G401 (cell line): ENCODE data around the gene SLC44A2. TPM values are rescaled to one million over a fixed set of nuclear protein-coding genes. Genes with fewer than 3 reads are reported as not detected.

Experiments used
- DNase-seq: peaks from one replicate; pipeline ENCODE4 v3.0.0-alpha.2; 2015; ENCODE audit warnings: low spot score
- in situ Hi-C: cut with HindIII; loops from 2 replicates; pipeline ENCODE4 v1.10.0; 2016; ENCODE audit warnings: low sequenced_read_pairs, mixed read lengths
- total RNA-seq: library from RNA; depleted of rRNA; stranded (reverse); fragments of >200 nt; shearing (Covaris generic); gene quantifications from 2 replicates; pipeline ENCODE4 v1.2.3, GENCODE V29; 2014; rRNA removed

Gene SLC44A2
- total RNA-seq, 1 experiment from 2014 or later, result 12.8 TPM

DNA sequence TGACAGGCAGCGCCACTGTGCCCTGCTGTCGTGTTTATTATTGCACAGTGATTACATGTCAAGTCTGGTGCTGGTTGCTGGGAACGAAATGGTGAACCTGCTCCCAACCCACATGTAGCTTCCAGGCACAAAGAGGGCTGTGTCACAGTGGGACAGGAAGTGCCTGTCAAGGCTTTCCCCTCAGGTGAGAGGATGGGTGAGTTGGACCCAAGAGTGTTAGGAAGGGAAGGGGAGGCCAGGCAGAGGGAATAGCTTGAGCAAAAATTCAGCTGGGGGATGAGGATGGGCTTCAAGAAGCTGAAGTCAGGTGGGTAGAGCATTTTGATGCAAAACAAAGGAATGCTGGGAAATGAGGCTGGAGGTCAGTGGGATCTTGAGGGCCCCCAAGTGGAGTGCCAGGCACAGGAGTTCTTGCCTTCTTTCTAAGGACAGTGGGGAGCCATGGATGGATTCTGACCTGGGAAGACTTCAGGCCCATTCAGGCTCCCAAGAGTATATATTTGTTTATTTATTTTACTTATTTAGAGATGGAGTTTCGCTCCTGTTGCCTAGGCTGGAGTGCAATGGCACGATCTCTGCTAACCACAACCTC lies 67.4 kb downstream of the SLC44A2 start:
- no peak for DNase-seq
- in situ Hi-C loops, result no loop called here

Other genes starting within 250 kb of the SLC44A2 start
- 82.0 and 134 TPM in 2 replicates for gene TYK2, start 245.0 kb upstream of the SLC44A2 start, total RNA-seq
- gene CDC37, start 222.0 kb upstream of the SLC44A2 start, total RNA-seq, result 298 and 319 TPM in 2 replicates
- 7.6 and 10.7 TPM in 2 replicates for gene PDE4A, start 205.0 kb upstream of the SLC44A2 start, total RNA-seq
- 141 and 143 TPM in 2 replicates for gene KEAP1, start 122.2 kb upstream of the SLC44A2 start, total RNA-seq
- gene S1PR5, start 108.1 kb upstream of the SLC44A2 start, total RNA-seq, result 13.5 and 22.1 TPM in 2 replicates
- 50.9 and 58.5 TPM in 2 replicates for gene ATG4D, start 81.6 kb upstream of the SLC44A2 start, total RNA-seq
- gene KRI1, start 59.5 kb upstream of the SLC44A2 start, total RNA-seq, result 17.4 and 27.0 TPM in 2 replicates
- 12.4 and 15.6 TPM in 2 replicates for gene CDKN2D, start 56.6 kb upstream of the SLC44A2 start, total RNA-seq
- 75.0 and 80.7 TPM in 2 replicates for gene AP1M2, start 38.2 kb upstream of the SLC44A2 start, total RNA-seq
- gene ILF3, start 28.8 kb downstream of the SLC44A2 start, total RNA-seq, result 363 and 464 TPM in 2 replicates
- 85.4 and 93.4 TPM in 2 replicates for gene QTRT1, start 75.9 kb downstream of the SLC44A2 start, total RNA-seq
- 90.2 and 121 TPM in 2 replicates for gene DNM2, start 92.5 kb downstream of the SLC44A2 start, total RNA-seq
- 62.9 and 74.7 TPM in 2 replicates for gene TMED1, start 210.7 kb downstream of the SLC44A2 start, total RNA-seq
- not detected in 2 replicates for gene C19orf38, start 222.9 kb downstream of the SLC44A2 start, total RNA-seq
- gene CARM1, start 246.0 kb downstream of the SLC44A2 start, total RNA-seq, result 41.8 and 54.2 TPM in 2 replicates